GM19463 (cell line): ENCODE measurements around the gene S100A3.
"Not testable (repeated sequence)": the region's sequence is repeated elsewhere in the genome, so short reads cannot be mapped to it uniquely, and the experiment has no call there.

Experiments used
- ATAC-seq: cut with Tn5 transposase; IDR thresholded peaks from one replicate; pipeline ENCODE4 v1.9.1; 2021; ENCODE audit warnings: mild to moderate bottlenecking, moderate library complexity; ENCODE audit not compliant: unreplicated experiment

The S100A3 gene

GRCh38 chr1:153536012-153536670 is 12.9 kb downstream of the S100A3 start:
- peak; percentile 61 for ATAC-seq

DNA sequence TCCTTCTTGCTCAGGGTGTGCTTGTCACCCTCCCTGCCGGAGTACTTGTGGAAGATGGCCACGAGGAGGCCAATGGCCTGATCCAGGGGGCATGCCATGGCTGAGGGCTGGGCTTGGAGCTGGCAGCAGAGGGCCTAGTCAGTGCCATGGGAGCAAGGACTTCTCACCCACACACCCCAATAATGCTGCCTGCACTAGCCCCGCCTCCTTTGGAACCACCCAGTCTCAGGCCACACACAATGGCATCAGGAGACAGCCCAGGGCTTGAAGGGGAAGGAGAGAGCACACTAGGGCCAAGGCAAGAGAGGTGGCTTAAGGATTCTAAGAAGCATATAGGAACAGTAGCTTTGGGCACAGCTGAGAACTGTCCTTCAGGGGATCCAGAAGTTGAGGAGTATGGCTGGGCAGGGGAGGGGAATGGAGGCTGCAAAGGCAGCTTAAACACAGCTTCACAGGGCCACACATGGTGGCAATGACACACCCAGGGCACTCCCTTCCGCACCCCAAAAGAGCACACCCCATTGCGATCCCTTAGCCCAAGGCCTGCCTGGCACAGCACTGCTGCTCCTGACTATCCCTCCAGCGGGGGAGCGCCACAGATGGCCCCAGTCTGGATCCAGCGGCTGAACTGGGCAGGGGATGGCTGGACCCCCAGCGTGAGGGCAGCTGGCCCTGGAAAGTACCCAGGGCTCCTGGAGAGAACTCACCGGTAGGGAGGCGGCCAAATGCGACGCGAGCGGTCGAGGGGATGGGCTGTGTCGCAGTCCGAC is 13.6 kb downstream of the S100A3 start, which contains the start of gene S100A6:
S100A6 (minus strand) TSS at position 750 of the 770 bp plus-strand sequence; CDS start at position 98, 652 bp downstream.
- ATAC-seq = peak; percentile 37

DNA sequence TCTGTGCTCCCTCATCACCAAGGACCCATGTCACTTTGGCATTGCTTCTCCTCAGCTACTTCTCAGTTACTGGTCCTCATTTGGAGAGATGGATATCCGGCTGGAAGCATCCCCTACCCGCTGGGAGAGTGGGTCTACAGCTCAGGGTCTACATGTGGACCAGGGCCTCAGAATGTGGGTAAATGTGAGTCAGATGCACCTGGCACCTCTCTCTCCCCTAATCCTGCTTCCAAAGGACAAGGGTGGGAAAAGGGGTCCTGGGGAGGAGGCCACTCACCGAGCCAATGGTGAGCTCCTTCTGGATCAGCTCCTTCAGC is 14.2 kb downstream of the S100A3 start:
- ATAC-seq = no peak

DNA sequence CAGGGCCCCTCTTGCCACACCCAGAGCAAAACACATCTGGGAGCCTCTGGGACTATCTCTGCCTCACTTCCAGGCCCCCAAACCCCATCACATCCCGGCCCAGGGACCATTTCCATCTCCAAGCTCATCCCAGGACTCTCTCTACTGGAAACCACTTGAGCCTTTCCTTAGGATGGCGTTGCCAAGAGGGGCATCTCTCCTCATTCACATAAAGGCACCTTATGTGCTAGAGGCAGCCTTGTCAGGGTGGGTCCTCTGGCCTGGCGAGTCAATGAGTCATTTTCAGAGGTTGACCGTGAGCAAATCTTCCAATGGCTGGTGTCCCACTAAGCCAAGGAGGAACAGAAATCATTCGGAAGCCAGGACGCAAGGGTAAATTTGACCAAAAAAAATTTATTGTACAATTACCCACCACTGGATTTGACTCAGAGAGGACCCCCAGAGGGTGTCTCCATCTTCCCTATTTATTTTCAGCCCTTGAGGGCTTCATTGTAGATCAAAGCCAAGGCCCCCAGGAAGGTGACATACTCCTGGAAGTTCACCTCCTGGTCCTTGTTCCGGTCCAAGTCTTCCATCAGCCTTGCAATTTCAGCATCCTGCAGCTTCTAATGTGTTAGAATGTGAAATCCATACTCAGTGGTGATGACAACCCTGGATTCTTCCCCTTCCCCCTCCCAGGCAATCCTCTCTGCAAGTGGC is 14.7 kb downstream of the S100A3 start:
- no peak for ATAC-seq

DNA sequence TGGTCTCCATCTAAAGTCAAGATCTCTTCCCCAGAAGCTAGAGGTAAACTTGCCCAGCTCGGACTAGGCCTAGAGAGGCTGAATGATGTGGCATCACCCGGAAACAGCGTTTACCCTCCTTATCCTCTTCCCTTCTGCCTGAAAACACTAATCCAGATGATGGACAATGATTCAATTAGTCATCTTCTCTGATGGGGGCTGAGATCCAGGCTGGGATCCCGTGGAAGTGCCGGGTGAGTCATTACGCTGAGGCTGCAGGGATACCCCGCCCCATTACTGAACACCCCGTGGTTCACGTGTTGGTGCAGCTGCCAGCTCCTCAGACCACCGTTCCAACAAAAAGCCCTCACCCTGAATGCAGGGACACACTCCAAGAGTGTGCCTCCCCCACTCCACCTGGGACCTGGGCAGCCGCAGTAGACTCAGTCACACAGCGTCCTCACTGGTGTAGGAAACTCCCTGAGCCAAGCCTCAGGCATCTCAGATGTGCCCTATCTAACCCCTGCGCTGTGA is 15.3 kb downstream of the S100A3 start:
- no peak for ATAC-seq

DNA sequence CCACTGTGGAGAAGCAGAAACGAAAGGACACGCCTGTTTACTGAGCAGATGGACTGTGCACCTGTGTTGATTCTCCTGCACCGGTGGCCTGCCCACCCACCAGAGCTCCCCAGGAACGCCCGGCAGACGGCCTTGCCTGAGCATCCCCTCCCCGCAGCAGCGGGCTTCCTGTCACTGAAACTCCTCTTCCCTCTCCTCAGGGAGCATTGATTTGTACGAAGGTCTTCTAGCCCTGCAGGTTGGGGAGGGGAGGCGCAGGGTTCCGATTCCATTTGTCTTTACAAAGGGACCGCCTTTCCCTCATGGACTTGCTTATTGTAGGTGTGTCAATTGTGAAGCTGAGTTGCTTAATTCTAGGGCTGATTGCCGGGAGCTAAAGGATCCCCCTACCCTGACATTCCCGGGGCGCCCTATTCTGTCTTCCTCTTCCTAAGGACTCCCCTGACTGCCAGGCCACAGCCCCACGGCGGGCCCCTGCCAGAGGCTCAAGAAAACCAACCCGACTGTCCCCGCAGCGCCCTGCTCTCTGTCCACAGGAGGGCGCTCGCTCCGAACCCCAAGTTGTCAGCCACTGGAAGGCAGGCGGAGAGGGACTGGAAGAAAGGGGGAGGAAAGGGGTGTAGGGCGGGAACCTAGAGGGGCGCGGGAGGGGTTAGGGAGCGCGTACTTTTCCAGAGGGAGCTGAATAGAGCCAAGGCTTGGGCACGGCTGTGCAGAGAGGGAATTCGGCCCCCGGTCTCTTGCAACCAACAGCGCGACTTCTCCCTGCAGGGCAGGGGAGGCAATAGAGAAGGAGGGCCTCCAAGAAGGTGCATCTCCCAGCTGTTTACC is 16.1 kb downstream of the S100A3 start:
- no peak for ATAC-seq

- ATAC-seq = no peak
These were observed 16.9 kb downstream of the S100A3 start for GRCh38 chr1:153532181-153532580.

DNA sequence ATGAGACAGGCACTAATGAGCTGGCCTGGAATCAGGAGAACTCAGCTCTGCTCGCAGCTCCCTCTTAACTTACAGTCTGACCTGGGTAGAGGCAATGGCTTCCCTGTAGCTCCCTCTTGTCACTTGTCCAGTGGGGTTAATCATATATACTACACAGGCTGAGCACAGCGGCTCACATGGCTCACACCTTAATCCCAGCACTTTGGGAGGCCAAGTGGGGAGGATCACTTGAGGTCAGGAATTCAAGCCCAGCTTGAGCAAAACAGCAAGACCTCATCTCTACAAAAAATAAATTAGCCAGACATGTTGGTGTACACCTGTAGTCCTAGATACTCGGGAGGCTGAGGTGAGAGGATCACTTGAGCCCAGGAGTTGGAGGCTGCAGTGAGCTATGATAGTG is 17.4 kb downstream of the S100A3 start:
- ATAC-seq = no peak

DNA sequence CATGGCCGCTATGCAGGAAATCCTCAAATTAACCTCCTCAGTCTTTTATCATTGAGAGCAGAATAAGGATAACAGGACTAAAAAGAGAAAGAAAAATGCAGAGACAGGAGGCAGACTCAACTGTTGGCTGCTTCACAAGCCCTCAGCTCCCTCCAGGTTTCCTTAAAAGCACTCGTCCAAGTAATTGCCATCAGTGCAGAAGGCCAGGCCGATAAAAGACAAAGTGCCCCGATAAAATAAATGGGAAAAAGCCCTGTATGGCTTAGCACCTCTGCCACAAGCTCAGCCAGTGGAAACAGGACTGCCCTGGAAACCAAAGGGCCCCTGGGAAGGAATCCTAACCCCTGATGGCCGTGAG is 21.4 kb downstream of the S100A3 start:
- ATAC-seq = no peak

DNA sequence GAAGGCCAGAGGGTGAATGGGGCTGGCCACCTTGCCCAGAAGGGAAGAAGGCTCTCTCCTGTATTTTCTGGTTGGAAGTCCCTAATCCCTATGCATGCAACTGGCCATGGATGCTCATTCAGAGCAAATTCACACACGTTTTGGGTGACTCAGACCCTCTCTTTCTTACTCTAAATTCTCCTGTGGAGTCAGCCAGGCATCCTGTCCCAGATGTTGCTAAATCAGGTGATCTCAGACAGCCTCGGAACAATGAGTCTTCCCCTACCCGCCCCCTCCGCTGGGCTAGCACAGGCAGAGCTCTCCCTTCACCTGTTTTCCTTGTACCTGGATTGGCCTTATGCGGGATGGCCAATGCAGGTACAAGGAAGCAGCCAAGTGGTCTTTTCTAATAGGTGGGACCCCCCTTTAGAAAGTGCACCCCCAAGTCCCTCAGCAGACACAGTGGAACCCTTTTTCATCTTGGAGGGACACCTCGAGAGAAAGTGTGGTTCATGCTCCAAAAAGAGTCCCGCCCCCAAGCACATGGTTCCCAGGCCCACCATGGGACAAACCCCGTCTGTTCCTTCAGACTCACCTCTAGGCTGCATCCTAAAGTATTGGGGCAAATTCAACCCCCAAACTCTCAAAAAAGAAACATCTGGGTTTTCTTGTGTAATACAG is 21.9 kb downstream of the S100A3 start:
- ATAC-seq = no peak

GRCh38 chr1:153526132-153526543 is 22.9 kb downstream of the S100A3 start:
- no peak for ATAC-seq

DNA sequence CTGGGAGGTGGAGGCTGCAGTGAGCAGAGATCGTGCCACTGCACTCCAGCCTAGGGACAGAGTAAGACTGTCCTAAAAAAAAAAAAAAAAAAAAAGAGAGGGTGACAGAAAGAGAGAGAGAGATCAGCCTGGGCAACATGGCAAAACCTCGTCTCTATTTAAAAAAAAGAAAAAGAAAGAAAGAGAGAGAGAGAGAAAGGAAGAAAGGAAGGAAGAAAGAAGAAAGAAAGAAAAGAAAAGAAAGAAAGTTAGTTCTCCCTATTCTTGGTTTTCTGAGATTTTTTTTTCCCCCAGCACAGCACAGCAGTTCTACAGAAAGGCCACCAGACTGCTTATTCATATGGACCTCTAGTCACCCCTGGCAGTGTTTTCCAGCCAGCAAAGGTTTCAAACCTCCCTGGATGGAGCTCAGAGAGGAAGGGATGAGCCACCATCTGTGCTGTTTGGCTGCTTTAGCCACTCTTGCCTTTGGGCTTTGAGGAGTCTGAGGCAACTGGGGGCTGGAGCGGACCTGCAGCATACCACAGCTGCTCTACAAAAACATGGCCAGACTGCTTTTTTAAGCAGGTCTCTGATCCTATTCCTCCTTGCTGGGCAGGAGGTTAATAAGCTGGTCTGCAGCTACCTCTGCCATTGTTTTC is 23.9 kb downstream of the S100A3 start:
- ATAC-seq = no peak

DNA sequence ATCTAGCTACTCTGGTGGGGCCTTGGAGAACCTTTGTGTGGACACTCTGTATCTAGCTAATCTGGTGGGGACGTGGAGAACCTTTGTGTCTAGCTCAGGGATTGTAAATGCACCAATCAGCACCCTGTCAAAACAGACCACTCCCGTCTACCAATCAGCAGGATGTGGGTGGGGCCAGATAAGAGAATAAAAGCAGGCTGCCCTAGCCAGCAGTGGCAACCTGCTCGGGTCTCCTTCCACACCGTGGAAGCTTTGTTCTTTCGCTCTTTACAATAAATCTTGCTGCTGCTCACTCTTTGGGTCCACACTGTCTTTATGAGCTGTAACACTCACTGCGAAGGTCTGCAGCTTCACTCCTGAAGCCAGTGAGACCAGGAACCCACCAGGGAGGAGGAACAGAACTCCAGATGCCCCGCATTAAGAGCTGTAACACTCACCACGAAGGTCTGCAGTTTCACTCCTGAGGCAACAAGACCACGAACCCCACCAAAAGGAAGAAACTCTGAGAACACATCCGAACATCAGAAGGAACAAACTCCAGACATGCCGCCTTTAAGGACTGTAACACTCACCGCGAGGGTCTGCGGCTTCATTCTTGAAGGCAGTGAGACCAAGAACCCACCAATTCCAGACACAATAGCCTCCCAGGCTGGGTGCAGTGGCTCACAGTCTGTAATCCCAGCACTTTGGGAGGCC is 26.6 kb downstream of the S100A3 start:
- not testable (repeated sequence) for ATAC-seq

- not testable (repeated sequence) for ATAC-seq
These were observed 27.2 kb downstream of the S100A3 start for GRCh38 chr1:153521808-153522207.

DNA sequence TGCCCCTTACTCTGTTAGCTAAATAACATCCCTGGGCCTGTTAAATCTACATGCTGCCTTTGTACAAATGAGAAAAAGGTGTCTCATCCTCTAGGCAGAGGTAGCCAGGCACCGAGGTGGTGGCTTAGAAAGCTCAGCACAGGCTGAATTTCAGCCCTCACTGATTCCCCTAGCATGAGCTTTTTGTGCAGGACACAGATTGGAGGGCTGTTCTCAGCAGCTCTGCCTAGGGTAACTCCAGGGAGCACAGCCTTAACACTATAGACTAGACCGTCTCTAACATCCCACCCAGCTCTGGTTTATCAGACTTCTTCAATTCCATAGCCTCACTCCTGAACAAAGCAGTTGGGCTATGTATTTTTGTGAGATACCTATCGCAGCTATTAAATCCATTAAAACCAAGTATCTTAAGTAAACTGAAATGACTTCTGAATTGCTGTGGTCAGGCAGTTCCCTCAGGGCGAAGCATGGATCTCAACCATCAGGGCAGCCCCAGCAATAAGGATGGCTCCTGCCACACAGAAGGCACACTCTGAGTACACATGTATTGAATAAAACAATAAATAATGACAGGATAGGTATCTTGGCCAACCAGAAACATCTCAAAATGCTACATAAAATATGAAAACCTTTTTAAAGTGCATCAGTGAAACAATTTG is 28.1 kb downstream of the S100A3 start:
- ATAC-seq = no peak

DNA sequence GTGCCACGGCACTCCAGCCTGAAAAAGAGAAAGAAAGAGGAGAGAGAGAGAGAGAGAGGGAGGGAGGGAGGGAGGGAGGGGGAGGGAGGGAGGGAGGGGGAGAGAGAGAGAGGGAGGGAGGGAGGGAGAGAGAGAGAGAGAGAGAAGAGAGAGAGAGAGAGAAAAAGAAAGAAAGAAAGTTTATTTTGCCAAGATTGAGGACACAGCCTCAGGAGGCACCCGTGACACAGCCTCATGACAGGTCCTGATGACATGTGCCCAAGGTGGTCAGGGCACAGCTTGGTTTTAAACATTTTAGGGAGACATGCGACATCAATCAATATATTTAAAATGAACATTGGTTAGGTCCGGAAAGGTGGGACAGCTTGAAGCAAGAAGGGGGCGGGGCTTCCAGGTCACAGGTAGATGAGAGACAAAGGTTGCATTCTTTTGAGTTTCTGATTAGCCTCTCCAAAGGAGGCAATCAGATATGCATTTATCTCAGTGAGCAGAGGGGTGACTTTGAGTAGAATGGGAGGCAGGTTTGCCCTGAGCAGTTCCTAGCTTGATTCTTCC is 28.8 kb downstream of the S100A3 start:
- ATAC-seq = not testable (repeated sequence)

GRCh38 chr1:153519242-153519641 is 29.8 kb downstream of the S100A3 start:
- no peak for ATAC-seq
